ENCODE measurements around the gene CDK13. TPM values are rescaled to one million over a fixed set of nuclear protein-coding genes. Genes with fewer than 3 reads are reported as not detected.

CDK13 gene
- total and polyA plus RNA-seq, 2 donors (not counting 3 experiments of a cell fraction or from before 2014, with no cell fraction given): 24.5 to 56.7 TPM

DNA sequence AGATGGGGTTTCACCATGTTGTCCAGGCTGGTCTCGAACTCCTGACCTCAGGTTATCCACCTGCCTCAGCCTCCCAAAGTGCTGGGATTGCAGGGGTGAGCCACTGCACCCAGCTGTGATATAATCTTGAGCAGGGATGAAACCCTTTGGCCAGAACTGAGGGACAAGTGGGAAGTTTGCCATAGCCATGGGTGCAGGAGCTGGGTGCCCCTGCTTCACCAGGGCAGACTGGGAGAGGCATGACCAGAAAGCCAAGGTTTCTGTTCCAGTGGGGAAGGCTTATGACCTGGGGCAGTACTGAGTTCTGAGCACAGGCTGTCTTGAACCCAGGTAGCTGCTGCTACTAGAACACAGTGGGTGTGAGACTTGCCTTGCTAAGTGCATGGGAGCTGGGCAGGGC, 40.5 kb upstream of the CDK13 start:
- H3K4me1 ChIP-seq (ENCODE audit: control insufficient read depth, extremely low read depth, insufficient read depth, low read length): no peaks in the 10 kb centered on the region
- POLR2A ChIA-PET: no interaction called here
- CTCF ChIA-PET: interaction anchor here (1.6 to 6.3 kb wide), 2 partner anchors 13 to 142 kb away, joined by 3 to 30 read pairs; no protein-coding TSS in a partner anchor
- H3K79me2 ChIP-seq (ENCODE audit: control insufficient read depth, insufficient read depth, low read length): no peaks in the 10 kb centered on the region
- BruUV-seq (replicated peaks): no TSS peak
- H3K9me3 ChIP-seq (replicated peaks; ENCODE audit: control insufficient read depth, insufficient read depth, low read length): no peaks in the 10 kb centered on the region
- H3K36me3 ChIP-seq (ENCODE audit: control insufficient read depth in 2 of 2, extremely low read depth in 1 of 2, insufficient read depth in 2 of 2, low read length in 2 of 2): no peaks in the 10 kb centered on the region
- DNase-seq (ENCODE audit: low read depth, low spot score): no peak
- intact Hi-C loops (cut with micrococcal nuclease): no loop called here
- no peak for FAIRE-seq
- dilution Hi-C loops (cut with MboI; ENCODE audit: extremely low pct_ligation_motif_present, low sequenced_read_pairs): no loop called here
- no peaks in the 10 kb centered on the region for H4K20me1 ChIP-seq (replicated peaks; ENCODE audit: control insufficient read depth, extremely low read depth, insufficient read depth, low read length)
- H3K4me3 ChIP-seq (replicated peaks in 1 of 3; ENCODE audit: insufficient read depth in 1 of 3, low read depth in 1 of 3, low read length in 3 of 3): no peak overlapping the region
- TF ChIP-seq, protein P1, sequence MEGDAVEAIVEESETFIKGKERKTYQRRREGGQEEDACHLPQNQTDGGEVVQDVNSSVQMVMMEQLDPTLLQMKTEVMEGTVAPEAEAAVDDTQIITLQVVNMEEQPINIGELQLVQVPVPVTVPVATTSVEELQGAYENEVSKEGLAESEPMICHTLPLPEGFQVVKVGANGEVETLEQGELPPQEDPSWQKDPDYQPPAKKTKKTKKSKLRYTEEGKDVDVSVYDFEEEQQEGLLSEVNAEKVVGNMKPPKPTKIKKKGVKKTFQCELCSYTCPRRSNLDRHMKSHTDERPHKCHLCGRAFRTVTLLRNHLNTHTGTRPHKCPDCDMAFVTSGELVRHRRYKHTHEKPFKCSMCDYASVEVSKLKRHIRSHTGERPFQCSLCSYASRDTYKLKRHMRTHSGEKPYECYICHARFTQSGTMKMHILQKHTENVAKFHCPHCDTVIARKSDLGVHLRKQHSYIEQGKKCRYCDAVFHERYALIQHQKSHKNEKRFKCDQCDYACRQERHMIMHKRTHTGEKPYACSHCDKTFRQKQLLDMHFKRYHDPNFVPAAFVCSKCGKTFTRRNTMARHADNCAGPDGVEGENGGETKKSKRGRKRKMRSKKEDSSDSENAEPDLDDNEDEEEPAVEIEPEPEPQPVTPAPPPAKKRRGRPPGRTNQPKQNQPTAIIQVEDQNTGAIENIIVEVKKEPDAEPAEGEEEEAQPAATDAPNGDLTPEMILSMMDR (IDR thresholded peaks at IDR 0.05; ENCODE audit: extremely low read depth in 1 of 2, insufficient read depth in 1 of 2, low read depth in 1 of 2, low read length in 2 of 2): no peak
- no peak for TF ChIP-seq POLR2A (IDR thresholded peaks at IDR 0.05; ENCODE audit: low read depth, low read length)
- TF ChIP-seq JUN (IDR thresholded peaks at IDR 0.05; ENCODE audit: borderline replicate concordance, insufficient read depth, insufficient read length, low read depth): no peak
- no peak for TF ChIP-seq MYC (IDR thresholded peaks at IDR 0.05; ENCODE audit: low read depth, low read length)
- no peak for TF ChIP-seq EZH2 (IDR thresholded peaks at IDR 0.05; ENCODE audit: borderline replicate concordance, low read depth, low read length, severe bottlenecking)
- TF ChIP-seq GATA2 (IDR thresholded peaks at IDR 0.05; ENCODE audit: insufficient read depth, insufficient read length, low read depth, low read length): no peak
- no peak for TF ChIP-seq FOS (IDR thresholded peaks at IDR 0.05; ENCODE audit: borderline replicate concordance, insufficient read depth, low read length)
- TF ChIP-seq, protein P2, sequence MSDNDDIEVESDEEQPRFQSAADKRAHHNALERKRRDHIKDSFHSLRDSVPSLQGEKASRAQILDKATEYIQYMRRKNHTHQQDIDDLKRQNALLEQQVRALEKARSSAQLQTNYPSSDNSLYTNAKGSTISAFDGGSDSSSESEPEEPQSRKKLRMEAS (IDR thresholded peaks at IDR 0.05; ENCODE audit: insufficient read depth, insufficient read length): no peak
- no peak for TF ChIP-seq POLR2AphosphoS5 (IDR thresholded peaks at IDR 0.05; ENCODE audit: insufficient read depth, low read depth, low read length)
- peaks cover 0 to 7% of the 10 kb centered on the region in 2 experiments for H3K27me3 ChIP-seq (ENCODE audit: control insufficient read depth in 2 of 2, insufficient read depth in 2 of 2, low read length in 2 of 2)
- no peak overlapping the region for H2AFZ ChIP-seq (ENCODE audit: low read depth, low read length)
- H3K9ac ChIP-seq (replicated peaks; ENCODE audit: extremely low read depth, insufficient read depth, low read length): no peak overlapping the region
- H3K4me2 ChIP-seq (ENCODE audit: insufficient read depth, low read length): no peak overlapping the region
- H3K9me1 ChIP-seq (replicated peaks; ENCODE audit: control insufficient read depth, extremely low read depth, insufficient read depth, low read length): no peaks in the 10 kb centered on the region
- no peak overlapping the region for H3K27ac ChIP-seq (ENCODE audit: insufficient read depth, low read depth, low read length)
